DMS79 treated with DMSO at 0.1 percent for 48 hours (cell line): ENCODE data around the gene ATAD3B.
"Not testable (repeated sequence)": the region's sequence is repeated elsewhere in the genome, so short reads cannot be mapped to it uniquely, and the experiment has no call there.

Experiments
- DNase-seq: peaks from one replicate; lab custom pipeline; 2025; lab: John Stamatoyannopoulos, UW

Gene ATAD3B

GRCh38 chr1:1481811-1482210, 10.2 kb downstream of the ATAD3B start:
- DNase-seq, result not testable (repeated sequence)

GRCh38 chr1:1482856-1483255, 11.3 kb downstream of the ATAD3B start:
- no peak for DNase-seq

- DNase-seq, result no peak
Observed at GRCh38 chr1:1483714-1484113, 12.1 kb downstream of the ATAD3B start.

GRCh38 chr1:1484976-1485750, 13.6 kb downstream of the ATAD3B start:
- not testable (repeated sequence) for DNase-seq

GRCh38 chr1:1485755-1486317, 14.3 kb downstream of the ATAD3B start:
- not testable (repeated sequence) for DNase-seq

GRCh38 chr1:1487701-1488100, 16.1 kb downstream of the ATAD3B start:
- DNase-seq, result no peak

GRCh38 chr1:1489231-1489630, 17.7 kb downstream of the ATAD3B start:
- DNase-seq, result no peak

- DNase-seq, result no peak
Observed at GRCh38 chr1:1489861-1490260, 18.3 kb downstream of the ATAD3B start.

GRCh38 chr1:1490633-1491230, 19.2 kb downstream of the ATAD3B start:
- DNase-seq, result no peak

- DNase-seq, result no peak
Observed at GRCh38 chr1:1491601-1492000, 20.0 kb downstream of the ATAD3B start.

- not testable (repeated sequence) for DNase-seq
Observed at GRCh38 chr1:1494311-1494710, 22.7 kb downstream of the ATAD3B start.

- DNase-seq, result not testable (repeated sequence)
Observed at GRCh38 chr1:1495461-1495975, 24.0 kb downstream of the ATAD3B start.

GRCh38 chr1:1504777-1505365, 33.3 kb downstream of the ATAD3B start:
- DNase-seq, result peak; percentile 92

- DNase-seq, result peak; percentile 53
Observed at GRCh38 chr1:1505366-1505798, 33.8 kb downstream of the ATAD3B start.

GRCh38 chr1:1505801-1506200, 34.2 kb downstream of the ATAD3B start:
- not testable (repeated sequence) for DNase-seq

- DNase-seq, result no peak
Observed at GRCh38 chr1:1507305-1507704, 35.7 kb downstream of the ATAD3B start.

- DNase-seq, result not testable (repeated sequence)
Observed at GRCh38 chr1:1508775-1509464, 37.4 kb downstream of the ATAD3B start.

- not testable (repeated sequence) for DNase-seq
Observed at GRCh38 chr1:1509465-1509850, 37.9 kb downstream of the ATAD3B start.

- DNase-seq, result no peak
Observed at GRCh38 chr1:1510912-1511532, 39.5 kb downstream of the ATAD3B start.

- peak; percentile 93 for DNase-seq
Observed at GRCh38 chr1:1511533-1512285, 40.1 kb downstream of the ATAD3B start, which contains the start of gene ATAD3A. TSS of gene ATAD3A (plus strand) at chr1:1512162. CDS start at chr1:1512269, 107 bp downstream.

- not testable (repeated sequence) for DNase-seq
Observed at GRCh38 chr1:1512425-1512824, 40.9 kb downstream of the ATAD3B start.
